ENCODE results near the gene ACTN1.
"Not testable (repeated sequence)": the region's sequence is repeated elsewhere in the genome, so short reads cannot be mapped to it uniquely, and the experiment has no call there.

The ACTN1 gene

DNA sequence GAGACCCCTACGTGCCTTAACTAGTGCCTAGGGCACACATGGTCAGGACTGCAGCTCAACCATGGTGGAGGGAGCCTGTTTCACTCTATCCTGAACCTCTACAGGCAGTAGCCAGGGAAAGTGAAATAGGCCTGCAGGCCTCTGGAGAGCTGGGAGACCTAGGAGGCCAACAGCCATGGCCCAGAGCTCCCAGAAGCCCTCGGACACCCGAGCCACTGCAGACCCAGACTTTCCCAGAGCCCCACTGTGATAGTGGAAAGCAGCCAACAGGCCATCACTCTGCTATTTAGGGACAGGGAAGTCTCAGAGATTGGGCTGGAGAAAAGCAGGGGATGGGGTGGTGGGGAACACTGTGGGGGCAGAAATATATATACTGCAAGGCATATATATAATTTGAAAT, 129.7 kb downstream of the ACTN1 start:
- TF ChIP-seq ZNF394 (tag by site-specific recombination; IDR thresholded peaks at IDR 0.05; ENCODE audit: borderline replicate concordance), result no peak
- TF ChIP-seq REPIN1 (tag by site-specific recombination; IDR thresholded peaks at IDR 0.05; ENCODE audit: low read depth), result no peak
- TF ChIP-seq TRIM28 (IDR thresholded peaks at IDR 0.05; ENCODE audit: borderline replicate concordance, low read length), result no peak
- TF ChIP-seq ZSCAN23 (tag by site-specific recombination; IDR thresholded peaks at IDR 0.05), result no peak
- no peak for TF ChIP-seq ZNF19 (tag by site-specific recombination; IDR thresholded peaks at IDR 0.05; ENCODE audit: low read depth)
- TF ChIP-seq KLF7 (tag by site-specific recombination; IDR thresholded peaks at IDR 0.05; ENCODE audit: borderline replicate concordance), result no peak
- TF ChIP-seq ZNF654 (tag by site-specific recombination; IDR thresholded peaks at IDR 0.05; ENCODE audit: low read depth), result no peak
- TF ChIP-seq ZNF223 (tag by site-specific recombination; IDR thresholded peaks at IDR 0.05), result no peak
- no peak overlapping the region for H3K4me3 ChIP-seq (ENCODE audit: low read depth, low read length)
- ChIA-PET POLR2A (no interaction called here), CTCF (interaction anchor here (0.9 to 1.0 kb wide), 2 partner anchors 24 to 965 kb away, joined by 4 read pairs; no protein-coding TSS in a partner anchor)
- H3K4me1 ChIP-seq (ENCODE audit: control insufficient read depth, insufficient read depth, low read length), result no peaks in the 10 kb centered on the region
- no peak overlapping the region for H3K27ac ChIP-seq (ENCODE audit: extremely low read depth, low read depth, low read length)
- H3K36me3 ChIP-seq (ENCODE audit: control insufficient read depth in 2 of 2, insufficient read depth in 1 of 2, low read length in 2 of 2), result no peaks in the 10 kb centered on the region
- H3K9me3 ChIP-seq (ENCODE audit: control insufficient read depth, insufficient read depth, low read depth, low read length), result no peaks in the 10 kb centered on the region

DNA sequence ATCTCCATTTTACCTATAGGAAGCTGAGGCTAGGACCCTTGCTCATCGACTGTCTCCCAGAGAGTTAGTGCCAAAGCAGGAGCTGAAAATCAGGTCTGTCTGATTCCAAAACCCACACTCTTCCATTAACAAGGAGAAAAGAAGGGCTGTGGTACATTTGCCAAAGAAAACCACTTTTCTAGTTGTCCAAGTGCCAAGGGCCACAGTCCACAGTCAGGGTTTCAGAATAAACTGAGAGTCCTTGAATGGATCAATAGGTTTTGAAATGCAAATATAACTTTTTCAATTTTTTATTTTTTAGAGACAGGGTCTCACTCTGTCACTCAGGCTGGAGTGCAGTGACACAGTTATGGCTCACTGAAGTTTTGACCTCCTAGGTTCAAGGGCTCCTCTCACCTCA, 130.8 kb downstream of the ACTN1 start:
- CTCF ChIA-PET, result interaction anchor here (0.9 to 1.2 kb wide), 2 partner anchors 14 to 259 kb away, joined by 4 to 6 read pairs; no protein-coding TSS in a partner anchor
- Histone ChIP-seq H3K4me1 (ENCODE audit: control insufficient read depth, insufficient read depth, low read length) (no peaks in the 10 kb centered on the region), H3K27ac (ENCODE audit: extremely low read depth, low read depth, low read length) (no peak overlapping the region), H3K9me3 (ENCODE audit: control insufficient read depth, insufficient read depth, low read depth, low read length) (no peaks in the 10 kb centered on the region), H3K4me3 (ENCODE audit: low read depth, low read length) (no peak overlapping the region), H3K36me3 (ENCODE audit: control insufficient read depth in 2 of 2, insufficient read depth in 1 of 2, low read length in 2 of 2) (no peaks in the 10 kb centered on the region)
- POLR2A ChIA-PET, result no interaction called here
- TF ChIP-seq MEIS1 (CRISPR knock-in tag; IDR thresholded peaks at IDR 0.05; ENCODE audit: borderline replicate concordance) (no peak), ZNF121 (tag by site-specific recombination; IDR thresholded peaks at IDR 0.05) (no peak), ZNF747 (tag by site-specific recombination; IDR thresholded peaks at IDR 0.05) (no peak), ZBTB1 (tag by site-specific recombination; IDR thresholded peaks at IDR 0.05) (no peak), RBAK (tag by site-specific recombination; IDR thresholded peaks at IDR 0.05) (no peak), ZNF302 (tag by site-specific recombination; IDR thresholded peaks at IDR 0.05; ENCODE audit: low read depth) (no peak), ZNF266 (tag by site-specific recombination; IDR thresholded peaks at IDR 0.05; ENCODE audit: low read depth) (no peak), GLIS1 (tag by site-specific recombination; IDR thresholded peaks at IDR 0.05) (no peak), ZNF664 (tag by site-specific recombination; IDR thresholded peaks at IDR 0.05) (no peak), ZBTB21 (tag by site-specific recombination; IDR thresholded peaks at IDR 0.05) (no peak)
- TF ChIP-seq, protein P1, sequence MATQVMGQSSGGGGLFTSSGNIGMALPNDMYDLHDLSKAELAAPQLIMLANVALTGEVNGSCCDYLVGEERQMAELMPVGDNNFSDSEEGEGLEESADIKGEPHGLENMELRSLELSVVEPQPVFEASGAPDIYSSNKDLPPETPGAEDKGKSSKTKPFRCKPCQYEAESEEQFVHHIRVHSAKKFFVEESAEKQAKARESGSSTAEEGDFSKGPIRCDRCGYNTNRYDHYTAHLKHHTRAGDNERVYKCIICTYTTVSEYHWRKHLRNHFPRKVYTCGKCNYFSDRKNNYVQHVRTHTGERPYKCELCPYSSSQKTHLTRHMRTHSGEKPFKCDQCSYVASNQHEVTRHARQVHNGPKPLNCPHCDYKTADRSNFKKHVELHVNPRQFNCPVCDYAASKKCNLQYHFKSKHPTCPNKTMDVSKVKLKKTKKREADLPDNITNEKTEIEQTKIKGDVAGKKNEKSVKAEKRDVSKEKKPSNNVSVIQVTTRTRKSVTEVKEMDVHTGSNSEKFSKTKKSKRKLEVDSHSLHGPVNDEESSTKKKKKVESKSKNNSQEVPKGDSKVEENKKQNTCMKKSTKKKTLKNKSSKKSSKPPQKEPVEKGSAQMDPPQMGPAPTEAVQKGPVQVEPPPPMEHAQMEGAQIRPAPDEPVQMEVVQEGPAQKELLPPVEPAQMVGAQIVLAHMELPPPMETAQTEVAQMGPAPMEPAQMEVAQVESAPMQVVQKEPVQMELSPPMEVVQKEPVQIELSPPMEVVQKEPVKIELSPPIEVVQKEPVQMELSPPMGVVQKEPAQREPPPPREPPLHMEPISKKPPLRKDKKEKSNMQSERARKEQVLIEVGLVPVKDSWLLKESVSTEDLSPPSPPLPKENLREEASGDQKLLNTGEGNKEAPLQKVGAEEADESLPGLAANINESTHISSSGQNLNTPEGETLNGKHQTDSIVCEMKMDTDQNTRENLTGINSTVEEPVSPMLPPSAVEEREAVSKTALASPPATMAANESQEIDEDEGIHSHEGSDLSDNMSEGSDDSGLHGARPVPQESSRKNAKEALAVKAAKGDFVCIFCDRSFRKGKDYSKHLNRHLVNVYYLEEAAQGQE (tag by site-specific recombination; IDR thresholded peaks at IDR 0.05), result no peak
- TF ChIP-seq, protein P2, sequence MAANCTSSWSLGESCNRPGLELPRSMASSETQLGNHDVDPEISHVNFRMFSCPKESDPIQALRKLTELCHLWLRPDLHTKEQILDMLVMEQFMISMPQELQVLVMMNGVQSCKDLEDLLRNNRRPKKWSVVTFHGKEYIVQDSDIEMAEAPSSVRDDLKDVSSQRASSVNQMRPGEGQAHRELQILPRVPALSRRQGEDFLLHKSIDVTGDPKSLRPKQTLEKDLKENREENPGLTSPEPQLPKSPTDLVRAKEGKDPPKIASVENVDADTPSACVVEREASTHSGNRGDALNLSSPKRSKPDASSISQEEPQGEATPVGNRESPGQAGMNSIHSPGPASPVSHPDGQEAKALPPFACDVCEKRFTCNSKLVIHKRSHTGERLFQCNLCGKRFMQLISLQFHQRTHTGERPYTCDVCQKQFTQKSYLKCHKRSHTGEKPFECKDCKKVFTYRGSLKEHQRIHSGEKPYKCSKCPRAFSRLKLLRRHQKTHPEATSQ (tag by site-specific recombination; IDR thresholded peaks at IDR 0.05), result no peak

DNA sequence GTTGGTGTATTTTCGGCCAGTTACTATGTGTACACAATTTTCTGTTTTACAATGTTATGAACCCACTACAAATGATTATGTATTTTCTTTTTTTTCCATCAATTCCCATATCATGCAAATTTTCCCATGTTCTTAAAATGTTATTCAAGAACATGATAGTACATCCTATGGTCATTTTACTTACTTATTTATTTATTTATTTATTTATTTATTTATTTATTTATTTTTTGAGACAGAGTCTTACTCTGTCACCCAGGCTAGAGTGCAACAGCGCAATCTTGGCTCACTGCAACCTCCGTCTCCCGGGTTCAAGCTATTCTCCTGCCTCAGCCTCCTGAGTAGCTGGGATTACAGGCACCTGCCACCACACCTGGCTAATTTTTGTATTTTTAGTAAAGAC, 131.5 kb downstream of the ACTN1 start:
- H3K27ac ChIP-seq (ENCODE audit: extremely low read depth, low read depth, low read length); H3K4me1 ChIP-seq (ENCODE audit: control insufficient read depth, insufficient read depth, low read length); H3K4me3 ChIP-seq (ENCODE audit: low read depth, low read length); H3K36me3 ChIP-seq (ENCODE audit: control insufficient read depth in 2 of 2, insufficient read depth in 1 of 2, low read length in 2 of 2); H3K9me3 ChIP-seq (ENCODE audit: control insufficient read depth, insufficient read depth, low read depth, low read length); POLR2A ChIA-PET; CTCF ChIA-PET: not testable (repeated sequence)
